Stimulated activated effector memory CD8-positive, alpha-beta T cell treated with anti-CD3 and anti-CD28 coated beads, Interleukin-12 subunit alpha, Interleukin-12 subunit beta, amount 100 ng/mL, for 72 hours (primary cell): Measurements from ENCODE around the gene LGALS9.
A peak's percentile ranks its signal among the peaks of the same experiment; 100 is the strongest.
"Not testable (repeated sequence)": the region's sequence is repeated elsewhere in the genome, so short reads cannot be mapped to it uniquely, and the experiment has no call there.

Experiments used
- ATAC-seq: fragments of 150-1000 bp; cut with Tn5 transposase; 2 replicates; pipeline ENCODE4 v1.10.0; 2021
- DNase-seq, 2 donors: peaks; one replicate each; pipeline ENCODE4 v3.0.0; 2021 to 2022; ENCODE audit warnings: low spot score in 2 of 2
- H3K27ac Mint-ChIP-seq: one replicate; pipeline ENCODE4 v1.8.0; 2022; ENCODE audit warnings: mild to moderate bottlenecking, mixed read lengths
- H3K36me3 Mint-ChIP-seq: one replicate; pipeline ENCODE4 v1.8.0; 2022; ENCODE audit warnings: mild to moderate bottlenecking, mixed read lengths
- H3K4me1 Mint-ChIP-seq: one replicate; pipeline ENCODE4 v1.8.0; 2022; ENCODE audit warnings: mixed read lengths
- H3K4me3 Mint-ChIP-seq: one replicate; pipeline ENCODE4 v1.8.0; 2022; ENCODE audit warnings: mild to moderate bottlenecking, mixed read lengths
- H3K9me3 Mint-ChIP-seq: one replicate; pipeline ENCODE4 v1.8.0; 2022; ENCODE audit warnings: mixed read lengths

The LGALS9 gene

GRCh38 chr17:27632766-27633165 lies 1.8 kb downstream of the LGALS9 start:
- H3K9me3 Mint-ChIP-seq, DNase-seq, H3K27ac Mint-ChIP-seq, H3K36me3 Mint-ChIP-seq, ATAC-seq, H3K4me3 Mint-ChIP-seq: not testable (repeated sequence)
- peaks cover 29% of the 10 kb centered on the region for H3K4me1 Mint-ChIP-seq

- Mint-ChIP-seq H3K36me3 (no peaks in the 10 kb centered on the region), H3K9me3 (no peaks in the 10 kb centered on the region), H3K4me1 (peaks cover 29% of the 10 kb centered on the region), H3K27ac (no peak overlapping the region), H3K4me3 (no peak overlapping the region)
- DNase-seq, result no peak
- ATAC-seq, result no peak
Observed at GRCh38 chr17:27633312-27634025, 2.5 kb downstream of the LGALS9 start.

- no peak overlapping the region for H3K4me3 Mint-ChIP-seq
- ATAC-seq, result no peak
- DNase-seq, result no peak
- H3K9me3 Mint-ChIP-seq, result no peaks in the 10 kb centered on the region
- no peak overlapping the region for H3K27ac Mint-ChIP-seq
- peaks cover 29% of the 10 kb centered on the region for H3K4me1 Mint-ChIP-seq
- H3K36me3 Mint-ChIP-seq, result no peaks in the 10 kb centered on the region
Observed at GRCh38 chr17:27634026-27634335, 3.0 kb downstream of the LGALS9 start.

GRCh38 chr17:27634776-27635175 lies 3.8 kb downstream of the LGALS9 start:
- H3K4me1 Mint-ChIP-seq, result peaks cover 28% of the 10 kb centered on the region
- H3K4me3 Mint-ChIP-seq, result no peak overlapping the region
- DNase-seq (no peak), ATAC-seq (no peak)
- no peaks in the 10 kb centered on the region for H3K36me3 Mint-ChIP-seq
- H3K9me3 Mint-ChIP-seq, result no peaks in the 10 kb centered on the region
- H3K27ac Mint-ChIP-seq, result no peak overlapping the region

- Mint-ChIP-seq H3K4me1 (peaks cover 22% of the 10 kb centered on the region), H3K9me3 (no peaks in the 10 kb centered on the region), H3K36me3 (no peaks in the 10 kb centered on the region), H3K4me3 (no peak overlapping the region), H3K27ac (peak overlapping the region; percentile 72)
- ATAC-seq (no peak), DNase-seq (no peak)
Observed at GRCh38 chr17:27635275-27635823, 4.4 kb downstream of the LGALS9 start.

- H3K9me3 Mint-ChIP-seq, H3K36me3 Mint-ChIP-seq, DNase-seq, ATAC-seq, H3K4me3 Mint-ChIP-seq: not testable (repeated sequence)
- peaks cover 15% of the 10 kb centered on the region for H3K4me1 Mint-ChIP-seq
- H3K27ac Mint-ChIP-seq, result peak overlapping the region; percentile 72
Observed at GRCh38 chr17:27636005-27636520, 5.1 kb downstream of the LGALS9 start.

GRCh38 chr17:27637818-27638217 lies 6.8 kb downstream of the LGALS9 start:
- ATAC-seq, H3K27ac Mint-ChIP-seq, H3K4me3 Mint-ChIP-seq, DNase-seq, H3K36me3 Mint-ChIP-seq, H3K4me1 Mint-ChIP-seq, H3K9me3 Mint-ChIP-seq: not testable (repeated sequence)

- not testable (repeated sequence) for ATAC-seq, H3K36me3 Mint-ChIP-seq, H3K9me3 Mint-ChIP-seq, H3K27ac Mint-ChIP-seq, DNase-seq, H3K4me3 Mint-ChIP-seq, H3K4me1 Mint-ChIP-seq
Observed at GRCh38 chr17:27638415-27638914, 7.5 kb downstream of the LGALS9 start.

- Mint-ChIP-seq H3K4me3 (no peak overlapping the region), H3K9me3 (no peaks in the 10 kb centered on the region), H3K4me1 (no peaks in the 10 kb centered on the region), H3K27ac (no peak overlapping the region), H3K36me3 (peaks cover 9% of the 10 kb centered on the region)
- no peak for ATAC-seq
- DNase-seq, result no peak
Observed at GRCh38 chr17:27640790-27641189, 9.8 kb downstream of the LGALS9 start.

GRCh38 chr17:27644586-27644985 lies 13.6 kb downstream of the LGALS9 start:
- Mint-ChIP-seq H3K4me1 (no peaks in the 10 kb centered on the region), H3K36me3 (peaks cover 20% of the 10 kb centered on the region), H3K27ac (peak overlapping the region; percentile 81), H3K9me3 (no peaks in the 10 kb centered on the region), H3K4me3 (no peak overlapping the region)
- no peak for DNase-seq
- ATAC-seq, result no peak

- peak; percentile 40 for ATAC-seq
- not testable (repeated sequence) for H3K4me3 Mint-ChIP-seq, H3K9me3 Mint-ChIP-seq, H3K4me1 Mint-ChIP-seq, DNase-seq, H3K27ac Mint-ChIP-seq
- H3K36me3 Mint-ChIP-seq, result peaks cover 20% of the 10 kb centered on the region
Observed at GRCh38 chr17:27645621-27646020, 14.6 kb downstream of the LGALS9 start.

GRCh38 chr17:27646232-27646631 lies 15.2 kb downstream of the LGALS9 start:
- Mint-ChIP-seq H3K9me3 (no peaks in the 10 kb centered on the region), H3K27ac (no peak overlapping the region), H3K4me1 (no peaks in the 10 kb centered on the region), H3K4me3 (no peak overlapping the region), H3K36me3 (peaks cover 16% of the 10 kb centered on the region)
- ATAC-seq (no peak), DNase-seq (no peak)

- DNase-seq, result no peak
- no peaks in the 10 kb centered on the region for H3K9me3 Mint-ChIP-seq
- H3K27ac Mint-ChIP-seq, result no peak overlapping the region
- peaks cover 11% of the 10 kb centered on the region for H3K36me3 Mint-ChIP-seq
- H3K4me1 Mint-ChIP-seq, result peaks cover 5% of the 10 kb centered on the region
- no peak overlapping the region for H3K4me3 Mint-ChIP-seq
- no peak for ATAC-seq
Observed at GRCh38 chr17:27647765-27648164, 16.8 kb downstream of the LGALS9 start.

- not testable (repeated sequence) for DNase-seq
Observed at GRCh38 chr17:27649111-27649571, 18.2 kb downstream of the LGALS9 start.

GRCh38 chr17:27649929-27650328 lies 18.9 kb downstream of the LGALS9 start:
- no peak overlapping the region for H3K27ac Mint-ChIP-seq
- no peaks in the 10 kb centered on the region for H3K9me3 Mint-ChIP-seq
- H3K4me1 Mint-ChIP-seq, result peaks cover 13% of the 10 kb centered on the region
- peaks cover 11% of the 10 kb centered on the region for H3K36me3 Mint-ChIP-seq
- no peak overlapping the region for H3K4me3 Mint-ChIP-seq
- ATAC-seq (no peak), DNase-seq (no peak)

More at GRCh38 chr17:27649111-27649571, 18.2 kb downstream of the LGALS9 start:
- not testable (repeated sequence) for H3K9me3 Mint-ChIP-seq, H3K4me3 Mint-ChIP-seq, ATAC-seq, H3K4me1 Mint-ChIP-seq, H3K27ac Mint-ChIP-seq
- peaks cover 11% of the 10 kb centered on the region for H3K36me3 Mint-ChIP-seq

- Mint-ChIP-seq H3K27ac (no peak overlapping the region), H3K4me1 (peaks cover 13% of the 10 kb centered on the region), H3K36me3 (peaks cover 11% of the 10 kb centered on the region), H3K4me3 (no peak overlapping the region), H3K9me3 (no peaks in the 10 kb centered on the region)
- no peak for ATAC-seq
- DNase-seq, result no peak
Observed at GRCh38 chr17:27650836-27651235, 19.8 kb downstream of the LGALS9 start.
